ENCODE data around the gene TGFBR3. TPM values are rescaled to one million over a fixed set of nuclear protein-coding genes. Genes with fewer than 3 reads are reported as not detected.

Gene TGFBR3
- total RNA-seq, 1 experiment from 2014 or later = 4.2 TPM

GRCh38 chr1:91724644-91725043 lies 161.3 kb downstream of the TGFBR3 start:
- CTCF ChIA-PET = interaction anchor here (0.9 to 1.2 kb wide), 2 partner anchors 40 to 558 kb away, joined by 3 read pairs; no protein-coding TSS in a partner anchor
- no peak for DNase-seq (ENCODE audit: low spot score)
- H3K27ac Mint-ChIP-seq = no peak overlapping the region
- H3K4me3 Mint-ChIP-seq = no peak overlapping the region
- POLR2A ChIA-PET = no interaction called here
- no peaks in the 10 kb centered on the region for H3K27me3 Mint-ChIP-seq (ENCODE audit: low read depth)
- no peak for ATAC-seq
- no peaks in the 10 kb centered on the region for H3K36me3 Mint-ChIP-seq
- TF ChIP-seq GTF2I (CRISPR knock-in tag; conservative IDR thresholded peaks at IDR 0.05) (no peak), ZNF671 (CRISPR knock-in tag; IDR thresholded peaks at IDR 0.05) (no peak), SMAD4 (CRISPR knock-in tag; IDR thresholded peaks at IDR 0.05) (no peak), OVOL2 (CRISPR knock-in tag; IDR thresholded peaks at IDR 0.05; ENCODE audit: borderline replicate concordance) (no peak), RELA (CRISPR knock-in tag; IDR thresholded peaks at IDR 0.05; ENCODE audit: borderline replicate concordance) (no peak), ZNF317 (CRISPR knock-in tag; IDR thresholded peaks at IDR 0.05; ENCODE audit: borderline replicate concordance, low read depth) (no peak), ZBTB21 (CRISPR knock-in tag; IDR thresholded peaks at IDR 0.05; ENCODE audit: borderline replicate concordance) (no peak), ZSCAN18 (CRISPR knock-in tag; IDR thresholded peaks at IDR 0.05) (no peak), PREB (CRISPR knock-in tag; IDR thresholded peaks at IDR 0.05; ENCODE audit: borderline replicate concordance) (no peak), HMGA2 (CRISPR knock-in tag; IDR thresholded peaks at IDR 0.05) (no peak)
- no peaks in the 10 kb centered on the region for H3K9me3 Mint-ChIP-seq
- 0 out of 2 replicates have a peak, but pooled peaks cover 4% of the 10 kb centered on the region for H3K4me1 Mint-ChIP-seq

- Mint-ChIP-seq H3K9me3 (no peaks in the 10 kb centered on the region), H3K4me1 (0 out of 2 replicates have a peak, but pooled peaks cover 4% of the 10 kb centered on the region), H3K27ac (no peak overlapping the region), H3K27me3 (ENCODE audit: low read depth) (no peaks in the 10 kb centered on the region), H3K4me3 (no peak overlapping the region), H3K36me3 (no peaks in the 10 kb centered on the region)
- ATAC-seq (no peak), DNase-seq (ENCODE audit: low spot score) (no peak)
- POLR2A ChIA-PET = no interaction called here
- CTCF ChIA-PET = interaction anchor here (0.9 to 1.2 kb wide), 2 partner anchors 40 to 558 kb away, joined by 3 read pairs; no protein-coding TSS in a partner anchor
- TF ChIP-seq EMX1 (CRISPR knock-in tag; IDR thresholded peaks at IDR 0.05) (no peak), MXD4 (CRISPR knock-in tag; IDR thresholded peaks at IDR 0.05; ENCODE audit: borderline replicate concordance) (no peak), GRHL2 (CRISPR knock-in tag; IDR thresholded peaks at IDR 0.05; ENCODE audit: insufficient replicate concordance, severe bottlenecking) (no peak), NFYB (CRISPR knock-in tag; conservative IDR thresholded peaks at IDR 0.05; ENCODE audit: low read depth) (no peak), SOX15 (CRISPR knock-in tag; IDR thresholded peaks at IDR 0.05) (no peak), CTCF (IDR thresholded peaks at IDR 0.05) (no peak), CDX4 (CRISPR knock-in tag; IDR thresholded peaks at IDR 0.05; ENCODE audit: borderline replicate concordance) (no peak), GABPB1 (CRISPR knock-in tag; IDR thresholded peaks at IDR 0.05) (no peak), FOXJ3 (CRISPR knock-in tag; IDR thresholded peaks at IDR 0.05; ENCODE audit: borderline replicate concordance) (no peak), ESRRA (CRISPR knock-in tag; IDR thresholded peaks at IDR 0.05; ENCODE audit: borderline replicate concordance) (no peak), E2F1 (CRISPR knock-in tag; IDR thresholded peaks at IDR 0.05) (no peak), SMAD3 (CRISPR knock-in tag; IDR thresholded peaks at IDR 0.05; ENCODE audit: borderline replicate concordance) (no peak), MLX (CRISPR knock-in tag; IDR thresholded peaks at IDR 0.05) (no peak)
These were observed 161.7 kb downstream of the TGFBR3 start for GRCh38 chr1:91724231-91724630.
